A549 (cell line): Measurements from ENCODE around the gene OR52W1.

ENCODE experiments used
- CHD2 ChIP-seq: fragments of 150-350 bp; IDR thresholded peaks from 2 replicates; pipeline ENCODE4 v1.6.1; 2014; ENCODE audit warnings: low read length; ENCODE audit not compliant: partially characterized antibody
- CTCF ChIP-seq: fragments of >200 bp; sonication (Bioruptor Twin); formaldehyde crosslinking; IDR thresholded peaks from 3 replicates; pipeline ENCODE4 v1.5.1; 2016
- HOXA7 ChIP-seq: fragments of 250-450 bp; sonication (Bioruptor Pico); IDR thresholded peaks from 2 replicates; pipeline ENCODE4 v1.5.0; 2020; ENCODE audit warnings: mild to moderate bottlenecking, moderate library complexity
- JUN ChIP-seq, 2 experiments: fragments of >200 bp; sonication (Bioruptor Twin); formaldehyde crosslinking; IDR thresholded peaks; 2 replicates in 1 of 2; 3 replicates in 1 of 2; pipeline ENCODE4 v1.6.1; 2016 to 2017
- JUNB ChIP-seq: fragments of >200 bp; sonication (Bioruptor Twin); formaldehyde crosslinking; IDR thresholded peaks from 2 replicates; pipeline ENCODE4 v1.6.1; 2016
- POLR2A ChIP-seq: IDR thresholded peaks from 2 replicates; pipeline ENCODE4 v1.6.1; 2012; ENCODE audit warnings: mild to moderate bottlenecking, low read length
- RARB ChIP-seq: fragments of 250-450 bp; sonication (Bioruptor Pico); IDR thresholded peaks from 2 replicates; pipeline ENCODE4 v1.8.0; 2021; ENCODE audit warnings: mild to moderate bottlenecking, moderate library complexity
- RCOR1 ChIP-seq: fragments of 150-350 bp; IDR thresholded peaks from 2 replicates; pipeline ENCODE4 v1.6.1; 2014; ENCODE audit warnings: antibody characterized with exemption, low read length, low read depth
- SREBF2 ChIP-seq: fragments of 450-650 bp; IDR thresholded peaks from 2 replicates; pipeline ENCODE4 v1.6.1; 2014; ENCODE audit warnings: mild to moderate bottlenecking, moderate library complexity
- USF2 ChIP-seq: fragments of 450-650 bp; IDR thresholded peaks from 2 replicates; pipeline ENCODE4 v1.6.1; 2014; ENCODE audit warnings: antibody characterized with exemption

GRCh38 chr11:6228520-6228919, 29.5 kb downstream of the OR52W1 start:
- TF ChIP-seq CHD2 (no peak), JUN (IDR thresholded peaks at IDR 0.05) (no peak), CTCF (no peak), JUNB (no peak), RARB (CRISPR knock-in tag) (no peak), HOXA7 (CRISPR knock-in tag) (no peak), POLR2A (no peak), RCOR1 (no peak), SREBF2 (no peak), USF2 (no peak)
